Thyroid gland (tissue), 4 donors: ENCODE results near the gene ABCC1. TPM values are rescaled to one million over a fixed set of nuclear protein-coding genes. Genes with fewer than 3 reads are reported as not detected.
"Not testable (repeated sequence)": the region's sequence is repeated elsewhere in the genome, so short reads cannot be mapped to it uniquely, and the experiment has no call there.

Experiments
- DNase-seq, 2 donors: peaks; one replicate each; pipeline ENCODE4 v3.0.0-alpha.2; 2019
- H3K27ac ChIP-seq, 3 donors: fragments of 200-600 bp; sonication (generic); 1 replicate in 2 of 3; 2 replicates in 1 of 3; pipeline ENCODE4 v1.5.1; 2016 to 2019; ENCODE audit warnings: mild to moderate bottlenecking in 1 of 3, moderate library complexity in 1 of 3
- H3K27me3 ChIP-seq: fragments of 200-600 bp; sonication (generic); one replicate; pipeline ENCODE4 v1.5.1; 2019
- H3K36me3 ChIP-seq, 2 donors: fragments of 200-600 bp; sonication (generic); one replicate each; pipeline ENCODE4 v1.5.1; 2016 to 2019
- H3K4me1 ChIP-seq, 2 donors: fragments of 200-600 bp; sonication (generic); one replicate each; pipeline ENCODE4 v1.5.1; 2017 to 2019
- H3K4me3 ChIP-seq, 3 donors: fragments of 200-600 bp; sonication (generic); replicated peaks in 1 of 3; 1 replicate in 2 of 3; 2 replicates in 1 of 3; pipeline ENCODE4 v1.5.1; 2016; ENCODE audit warnings: mild to moderate bottlenecking in 1 of 3
- H3K9me3 ChIP-seq: fragments of 200-600 bp; sonication (generic); one replicate; pipeline ENCODE4 v1.5.1; 2017
- CTCF ChIP-seq, 6 experiments: fragments of 200-600 bp in 3 of 6; fragments of 450-650 bp in 3 of 6; sonication (generic) in 3 of 6; IDR thresholded peaks; one replicate each; pipeline ENCODE4 v1.5.1; 2016 to 2019; ENCODE audit warnings: antibody characterized with exemption in 6 of 6, mild to moderate bottlenecking in 2 of 6, inconsistent platforms in 1 of 6, moderate library complexity in 1 of 6
- POLR2A ChIP-seq, 2 donors: fragments of 450-650 bp; IDR thresholded peaks; one replicate each; pipeline ENCODE4 v1.6.1; 2017; ENCODE audit warnings: antibody characterized with exemption in 2 of 2, mild to moderate bottlenecking in 2 of 2, moderate library complexity in 1 of 2
- WGBS, 2 donors: methylation state at CpG; one replicate each; pipeline ENCODE4 v1.1.5; 2017; 5-methylcytosine and 5-hydroxymethylcytosine counted together
- intact Hi-C: fragments of 100-400 bp; cut with DNase I; formaldehyde crosslinking; loops from one replicate; pipeline ENCODE4 v1.15.1; 2023
- total RNA-seq, 4 donors: library from RNA; depleted of rRNA; stranded (reverse); fragments of >200 nt; gene quantifications; one replicate each; pipeline ENCODE4 v1.2.3, GENCODE V29; 2016

The ABCC1 gene
- total RNA-seq, 4 donors from 2014 or later = 42.7 to 76.7 (median 70.1) TPM

- Histone ChIP-seq H3K4me1 (no peaks in the 10 kb centered on the region), H3K27me3 (no peaks in the 10 kb centered on the region), H3K9me3 (no peaks in the 10 kb centered on the region), H3K27ac (no peak overlapping the region), H3K36me3 (no peaks in the 10 kb centered on the region), H3K4me3 (no peak overlapping the region)
- no peak for DNase-seq
- TF ChIP-seq POLR2A (IDR thresholded peaks at IDR 0.05) (no peak), CTCF (IDR thresholded peaks at IDR 0.05) (no peak)
- intact Hi-C loops = no loop called here
- whole genome bisulfite sequencing, 2 donors = 85 to 87% methylated on average over 13 of the region's 13 CpGs
Observed at GRCh38 chr16:16188827-16189226, 239.4 kb downstream of the ABCC1 start.

- intact Hi-C loops = loop anchor here (10.0 kb wide), 1 partner anchor 425 kb away; no protein-coding TSS in a partner anchor
- Histone ChIP-seq H3K27me3 (no peaks in the 10 kb centered on the region), H3K36me3 (no peaks in the 10 kb centered on the region), H3K9me3 (no peaks in the 10 kb centered on the region), H3K27ac (no peak overlapping the region), H3K4me1 (no peaks in the 10 kb centered on the region), H3K4me3 (no peak overlapping the region)
- no peak for DNase-seq
- 89 to 91% methylated on average over 8 of the region's 8 CpGs for WGBS, 2 donors
- TF ChIP-seq CTCF (IDR thresholded peaks at IDR 0.05) = no peak
- no peak for TF ChIP-seq POLR2A (IDR thresholded peaks at IDR 0.05)
Observed at GRCh38 chr16:16189842-16190241, 240.4 kb downstream of the ABCC1 start.

- H3K27ac ChIP-seq = no peak overlapping the region
- no peak overlapping the region for H3K4me3 ChIP-seq
- no peak for DNase-seq
- no peaks in the 10 kb centered on the region for H3K36me3 ChIP-seq
- TF ChIP-seq POLR2A (IDR thresholded peaks at IDR 0.05) = no peak
- no peak for TF ChIP-seq CTCF (IDR thresholded peaks at IDR 0.05)
- H3K4me1 ChIP-seq = no peaks in the 10 kb centered on the region
- H3K27me3 ChIP-seq = no peaks in the 10 kb centered on the region
- WGBS, 2 donors = 85 to 94% methylated on average over 5 of the region's 5 CpGs
- H3K9me3 ChIP-seq = no peaks in the 10 kb centered on the region
- intact Hi-C loops = loop anchor here (10.0 kb wide), 1 partner anchor 426 kb away; no protein-coding TSS in a partner anchor
Observed at GRCh38 chr16:16190546-16190945, 241.1 kb downstream of the ABCC1 start.

- not testable (repeated sequence) for H3K27ac ChIP-seq, H3K36me3 ChIP-seq, H3K4me3 ChIP-seq, H3K27me3 ChIP-seq, H3K4me1 ChIP-seq, DNase-seq, H3K9me3 ChIP-seq
- WGBS, 2 donors = 86 to 97% methylated on average over 12 of the region's 12 CpGs
- intact Hi-C loops = loop anchor here (10.0 kb wide), 1 partner anchor 426 kb away; no protein-coding TSS in a partner anchor
Observed at GRCh38 chr16:16190966-16191365, 241.6 kb downstream of the ABCC1 start.

GRCh38 chr16:16191493-16192167 is 242.2 kb downstream of the ABCC1 start:
- WGBS, 2 donors = 70 to 74% methylated on average over 7 to 8 of the region's 8 CpGs
- Histone ChIP-seq H3K4me1 (no peaks in the 10 kb centered on the region), H3K4me3 (no peak overlapping the region), H3K27me3 (no peaks in the 10 kb centered on the region), H3K9me3 (no peaks in the 10 kb centered on the region), H3K36me3 (no peaks in the 10 kb centered on the region), H3K27ac (no peak overlapping the region)
- DNase-seq = no peak
- intact Hi-C loops = loop anchor here (10.0 kb wide), 1 partner anchor 427 kb away; no protein-coding TSS in a partner anchor
- TF ChIP-seq POLR2A (IDR thresholded peaks at IDR 0.05) (no peak), CTCF (IDR thresholded peaks at IDR 0.05) (no peak)

Other genes starting within 250 kb of the ABCC1 start
- gene MYH11, start 92.6 kb upstream of the ABCC1 start, total RNA-seq = 10 to 100 TPM; 19.5 to 63.2 (median 24.6) TPM
- gene CEP20, start 61.0 kb upstream of the ABCC1 start, total RNA-seq = 10 to 100 TPM; 46.2 to 64.4 (median 53.6) TPM